Measurements from ENCODE around the gene YARS2.

Gene YARS2

GRCh38 chr12:32755654-32756475, at the start of gene YARS2:
YARS2 (minus strand) TSS chr12:32755897; CDS start chr12:32755874, 23 bp downstream.
- DNase-seq (ENCODE audit: low read depth in 2 of 3, low spot score in 1 of 3): peak; percentile 76 to 85 (median 83)

- DNase-seq (ENCODE audit: low read depth in 2 of 3, low spot score in 1 of 3): no peak
Measured at GRCh38 chr12:32804301-32804700, 48.6 kb upstream of the YARS2 start.

GRCh38 chr12:32801269-32801980, 45.7 kb upstream of the YARS2 start:
- DNase-seq (ENCODE audit: low read depth in 2 of 3, low spot score in 1 of 3): no peak

GRCh38 chr12:32794281-32794680, 38.6 kb upstream of the YARS2 start:
- no peak for DNase-seq (ENCODE audit: low read depth in 2 of 3, low spot score in 1 of 3)

GRCh38 chr12:32789916-32790315, 34.2 kb upstream of the YARS2 start:
- no peak for DNase-seq (ENCODE audit: low read depth in 2 of 3, low spot score in 1 of 3)

- DNase-seq (ENCODE audit: low read depth in 2 of 3, low spot score in 1 of 3): no peak
Measured at GRCh38 chr12:32789446-32789845, 33.7 kb upstream of the YARS2 start.

GRCh38 chr12:32788405-32788804, 32.7 kb upstream of the YARS2 start:
- DNase-seq (ENCODE audit: low read depth in 2 of 3, low spot score in 1 of 3): no peak

- DNase-seq (ENCODE audit: low read depth in 2 of 3, low spot score in 1 of 3): no peak
Measured at GRCh38 chr12:32785557-32785956, 29.9 kb upstream of the YARS2 start.

GRCh38 chr12:32783029-32783428, 27.3 kb upstream of the YARS2 start:
- DNase-seq (ENCODE audit: low read depth in 2 of 3, low spot score in 1 of 3): no peak

- no peak for DNase-seq (ENCODE audit: low read depth in 2 of 3, low spot score in 1 of 3)
Measured at GRCh38 chr12:32780071-32780470, 24.4 kb upstream of the YARS2 start.

GRCh38 chr12:32777691-32778175, 22.0 kb upstream of the YARS2 start:
- no peak for DNase-seq (ENCODE audit: low read depth in 2 of 3, low spot score in 1 of 3)

- DNase-seq (ENCODE audit: low read depth in 2 of 3, low spot score in 1 of 3): no peak
Measured at GRCh38 chr12:32777159-32777558, 21.5 kb upstream of the YARS2 start.

- DNase-seq (ENCODE audit: low read depth in 2 of 3, low spot score in 1 of 3): no peak
Measured at GRCh38 chr12:32776258-32776657, 20.6 kb upstream of the YARS2 start.

GRCh38 chr12:32773691-32774090, 18.0 kb upstream of the YARS2 start:
- no peak for DNase-seq (ENCODE audit: low read depth in 2 of 3, low spot score in 1 of 3)

GRCh38 chr12:32770141-32770540, 14.4 kb upstream of the YARS2 start:
- no peak for DNase-seq (ENCODE audit: low read depth in 2 of 3, low spot score in 1 of 3)

GRCh38 chr12:32768518-32768917, 12.8 kb upstream of the YARS2 start:
- no peak for DNase-seq (ENCODE audit: low read depth in 2 of 3, low spot score in 1 of 3)

GRCh38 chr12:32765906-32766305, 10.2 kb upstream of the YARS2 start:
- DNase-seq (ENCODE audit: low read depth in 2 of 3, low spot score in 1 of 3): no peak

GRCh38 chr12:32761716-32762115, 6.0 kb upstream of the YARS2 start:
- no peak for DNase-seq (ENCODE audit: low read depth in 2 of 3, low spot score in 1 of 3)

GRCh38 chr12:32757157-32757556, 1.5 kb upstream of the YARS2 start:
- no peak for DNase-seq (ENCODE audit: low read depth in 2 of 3, low spot score in 1 of 3)

GRCh38 chr12:32756476-32757066, 874 bp upstream of the YARS2 start:
- DNase-seq (ENCODE audit: low read depth in 2 of 3, low spot score in 1 of 3): no peak

GRCh38 chr12:32755051-32755653, 545 bp downstream of the YARS2 start:
- DNase-seq (ENCODE audit: low read depth in 2 of 3, low spot score in 1 of 3): peak; percentile 50 to 69 (median 57)

Data from stimulated activated CD4-positive, alpha-beta T cell treated with anti-CD3 and anti-CD28 coated beads, Interleukin-12 subunit alpha, Interleukin-12 subunit beta, amount 100 ng/mL, for 48 hours (primary cell).